B cell (primary cell): Measurements from ENCODE around the gene ADM5. TPM values are rescaled to one million over a fixed set of nuclear protein-coding genes. Genes with fewer than 3 reads are reported as not detected.

Experiments
- ATAC-seq: fragments of 200-7000 bp; cut with Tn5 transposase; one replicate; pipeline ENCODE4 v1.10.0; 2021; ENCODE audit warnings: low read depth, mild to moderate bottlenecking, moderate number of reproducible peaks, moderate library complexity
- CTCF ChIA-PET: fragments of 350-600 bp; sonication (Branson Sonifier 250); formaldehyde crosslinking; loops from one replicate; lab custom pipeline; 2021; ENCODE audit warnings: antibody characterized with exemption, inconsistent platforms; lab: Charles Lee
- POLR2A ChIA-PET: fragments of 350-600 bp; sonication (Branson Sonifier 250); formaldehyde crosslinking; loops from one replicate; lab custom pipeline; 2021; ENCODE audit warnings: antibody characterized with exemption; lab: Charles Lee
- DNase-seq: peaks from one replicate; pipeline ENCODE4 v3.0.0; 2013
- H2AFZ ChIP-seq: 2 replicates; pipeline ENCODE4 v1.6.1; 2012; ENCODE audit warnings: mild to moderate bottlenecking, low read depth, low read length; ENCODE audit not compliant: insufficient read depth, poor library complexity, severe bottlenecking
- H3K27ac ChIP-seq, 2 donors: 1 replicate in 1 of 2; 2 replicates in 1 of 2; pipeline ENCODE4 v1.5.1; 2012 to 2013; ENCODE audit warnings: low read length in 2 of 2, mild to moderate bottlenecking in 2 of 2, moderate library complexity in 1 of 2
- H3K27me3 ChIP-seq, 4 experiments: fragments of 200-600 bp in 1 of 4; sonication (generic) in 1 of 4; replicated peaks in 1 of 4; 1 replicate in 2 of 4; 2 replicates in 2 of 4; pipeline versions ENCODE4 v1.6.1 to v1.7.0; 2013 to 2016; ENCODE audit warnings: low read length in 3 of 4, mild to moderate bottlenecking in 2 of 4, mixed read lengths in 1 of 4, moderate library complexity in 1 of 4; ENCODE audit not compliant: insufficient read depth in 4 of 4, control insufficient read depth in 3 of 4; ENCODE audit errors: control extremely low read depth in 1 of 4
- H3K36me3 ChIP-seq, 2 experiments: replicated peaks in 1 of 2; 1 replicate in 1 of 2; 2 replicates in 1 of 2; pipeline versions ENCODE4 v1.6.1 to v1.7.1; 2013; ENCODE audit warnings: low read length in 1 of 2; ENCODE audit not compliant: insufficient read depth in 2 of 2, control insufficient read depth in 1 of 2; ENCODE audit errors: control extremely low read depth in 1 of 2, extremely low read depth in 1 of 2
- H3K4me1 ChIP-seq, 2 donors: fragments of 200-600 bp in 1 of 2; sonication (generic) in 1 of 2; 1 replicate in 1 of 2; 2 replicates in 1 of 2; pipeline versions ENCODE4 v1.5.1 to v1.6.1; 2013 to 2017; ENCODE audit warnings: low read length in 2 of 2; ENCODE audit not compliant: control insufficient read depth in 2 of 2, insufficient read depth in 2 of 2
- H3K4me2 ChIP-seq: replicated peaks from 2 replicates; pipeline ENCODE3; 2012; ENCODE audit warnings: mild to moderate bottlenecking, low read depth, low read length; ENCODE audit not compliant: poor library complexity, severe bottlenecking
- H3K4me3 ChIP-seq, 5 experiments: fragments of 200-600 bp in 1 of 5; sonication (generic) in 1 of 5; 1 replicate in 3 of 5; 2 replicates in 2 of 5; pipeline versions ENCODE4 v1.5.1 to v1.7.0; 2011 to 2016; ENCODE audit warnings: low read length in 4 of 5, mild to moderate bottlenecking in 4 of 5, low read depth in 2 of 5, control low read depth in 1 of 5, moderate library complexity in 1 of 5; ENCODE audit not compliant: insufficient read depth in 1 of 5; ENCODE audit errors: control extremely low read depth in 1 of 5, extremely low read depth in 1 of 5
- H3K79me2 ChIP-seq: fragments of 200-600 bp; sonication (generic); one replicate; pipeline ENCODE4 v1.6.0; 2016; ENCODE audit warnings: low read length; ENCODE audit not compliant: control insufficient read depth, insufficient read depth
- H3K9ac ChIP-seq: fragments of 200-600 bp; sonication (generic); 2 replicates; pipeline ENCODE4 v1.6.1; 2017; ENCODE audit warnings: mild to moderate bottlenecking, low read length, moderate library complexity
- H3K9me3 ChIP-seq, 3 donors: one replicate each; pipeline versions ENCODE4 v1.6.1 to v1.7.1; 2013; ENCODE audit warnings: low read length in 2 of 3; ENCODE audit not compliant: control insufficient read depth in 2 of 3, insufficient read depth in 1 of 3; ENCODE audit errors: control extremely low read depth in 1 of 3
- H4K20me1 ChIP-seq: 2 replicates; pipeline ENCODE4 v1.6.0; 2012; ENCODE audit warnings: mild to moderate bottlenecking, low read length; ENCODE audit not compliant: insufficient read depth, control insufficient read depth, poor library complexity, severe bottlenecking
- H3K27ac Mint-ChIP-seq: one replicate; pipeline ENCODE4 v1.8.0; 2021; ENCODE audit warnings: mixed read lengths
- H3K27me3 Mint-ChIP-seq: one replicate; pipeline ENCODE4 v1.8.0; 2021; ENCODE audit warnings: mixed read lengths
- H3K4me1 Mint-ChIP-seq: one replicate; pipeline ENCODE4 v1.8.0; 2021; ENCODE audit warnings: mixed read lengths
- H3K4me3 Mint-ChIP-seq: one replicate; pipeline ENCODE4 v1.8.0; 2021; ENCODE audit warnings: mixed read lengths
- H3K9me3 Mint-ChIP-seq: one replicate; pipeline ENCODE4 v1.8.0; 2022; ENCODE audit warnings: mixed read lengths; ENCODE audit not compliant: insufficient read depth
- EZH2 ChIP-seq: IDR thresholded peaks from 2 replicates; pipeline ENCODE4 v1.6.1; 2012; ENCODE audit warnings: borderline replicate concordance, low read depth, mild to moderate bottlenecking, moderate library complexity, low read length; ENCODE audit not compliant: insufficient read depth, poor library complexity, severe bottlenecking
- WGBS: methylation state at CpG from one replicate; pipeline ENCODE4 v1.1.5; 2013; ENCODE audit warnings: missing lambda C conversion rate; ENCODE audit not compliant: insufficient coverage; 5-methylcytosine and 5-hydroxymethylcytosine counted together
- intact Hi-C: fragments of 100-400 bp; cut with micrococcal nuclease; formaldehyde crosslinking; loops from one replicate; pipeline ENCODE4 v1.10.0; 2022
- polyA plus RNA-seq: library from polyadenylated mRNA; depleted of rRNA; stranded (reverse); fragments of >200 nt; gene quantifications from 2 replicates; pipeline ENCODE4 v1.2.3, GENCODE V29; 2012
- total RNA-seq, 2 donors: library from RNA; stranded (reverse); fragments of 120-200 nt in 1 of 2; gene quantifications; 1 replicate in 1 of 2; 2 replicates in 1 of 2; pipeline versions ENCODE4 v1.2.3 to v1.2.4, GENCODE V29; 2013 to 2022
- TF ChIP-seq, protein P1 (sequence below): fragments of 200-600 bp; IDR thresholded peaks from one replicate; pipeline ENCODE4 v1.8.0; 2022; ENCODE audit warnings: antibody characterized with exemption, mild to moderate bottlenecking

The ADM5 gene
- total and polyA plus RNA-seq, 2 donors (not counting 1 experiment from before 2014, with no cell fraction given) = 5.6 to 8.4 TPM

DNA sequence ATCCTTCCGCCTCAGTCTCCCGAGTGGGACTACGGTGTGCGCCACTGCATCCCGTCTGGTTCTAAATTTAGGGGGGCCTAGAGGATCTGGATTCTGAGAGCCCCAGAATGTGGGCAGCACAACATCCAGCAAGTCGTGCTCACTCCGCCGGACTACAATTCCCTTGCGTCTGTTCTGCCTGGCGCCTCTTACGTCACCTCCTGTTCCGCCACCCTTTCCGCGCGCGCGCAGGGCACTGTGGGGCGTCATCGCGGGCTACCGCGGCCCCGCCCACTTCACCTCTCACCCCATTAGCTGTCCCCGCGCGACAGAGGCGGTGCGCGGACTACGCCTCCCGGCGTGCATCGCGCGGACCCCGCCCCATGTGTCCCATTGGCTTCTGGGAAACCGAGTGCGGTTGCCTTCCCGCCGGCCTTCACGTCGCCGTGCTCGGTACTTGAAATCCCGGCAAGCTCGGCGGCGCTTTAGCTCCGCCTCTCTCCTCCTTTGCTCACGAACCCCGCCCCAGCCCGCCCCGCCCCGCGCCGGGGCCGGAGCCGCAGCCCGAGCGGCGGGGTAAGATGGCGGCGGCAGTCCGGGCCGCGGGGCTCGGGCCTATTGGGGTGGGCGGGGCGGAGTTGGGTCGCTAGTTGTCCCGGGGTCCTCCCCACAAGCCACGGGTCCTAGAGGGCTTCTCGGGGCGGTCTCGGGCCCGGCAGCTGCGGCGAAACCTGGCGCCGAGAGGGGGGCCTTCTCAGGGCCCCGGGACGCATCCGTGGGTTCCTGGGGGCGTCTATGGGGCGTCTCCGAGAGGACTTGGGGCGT, 47.5 kb upstream of the ADM5 start, which contains the start of gene SCAF1:
SCAF1 (plus strand) TSS at position 522 of the 804 bp plus-strand sequence. CDS start 2,818 bp downstream, outside the sequence.
- intact Hi-C loops = loop anchor here (1.0 to 2.0 kb wide), 6 partner anchors 146 to 1277 kb away; partner anchors contain the start of genes AKT1S1, ALDH16A1, PNKP and RPS11
- ChIA-PET CTCF (interaction anchor here (0.9 to 2.3 kb wide), 4 partner anchors 23 to 71 kb away, joined by 3 to 9 read pairs (median 6); partner anchors contain the start of gene IRF3), POLR2A (interaction anchor here (0.5 to 3.4 kb wide), 13 partner anchors 22 to 288 kb away, joined by 3 to 53 read pairs (median 5); partner anchors contain the start of genes ATF5, NOSIP, NUP62 and PRMT1)
- TF ChIP-seq, protein P1, sequence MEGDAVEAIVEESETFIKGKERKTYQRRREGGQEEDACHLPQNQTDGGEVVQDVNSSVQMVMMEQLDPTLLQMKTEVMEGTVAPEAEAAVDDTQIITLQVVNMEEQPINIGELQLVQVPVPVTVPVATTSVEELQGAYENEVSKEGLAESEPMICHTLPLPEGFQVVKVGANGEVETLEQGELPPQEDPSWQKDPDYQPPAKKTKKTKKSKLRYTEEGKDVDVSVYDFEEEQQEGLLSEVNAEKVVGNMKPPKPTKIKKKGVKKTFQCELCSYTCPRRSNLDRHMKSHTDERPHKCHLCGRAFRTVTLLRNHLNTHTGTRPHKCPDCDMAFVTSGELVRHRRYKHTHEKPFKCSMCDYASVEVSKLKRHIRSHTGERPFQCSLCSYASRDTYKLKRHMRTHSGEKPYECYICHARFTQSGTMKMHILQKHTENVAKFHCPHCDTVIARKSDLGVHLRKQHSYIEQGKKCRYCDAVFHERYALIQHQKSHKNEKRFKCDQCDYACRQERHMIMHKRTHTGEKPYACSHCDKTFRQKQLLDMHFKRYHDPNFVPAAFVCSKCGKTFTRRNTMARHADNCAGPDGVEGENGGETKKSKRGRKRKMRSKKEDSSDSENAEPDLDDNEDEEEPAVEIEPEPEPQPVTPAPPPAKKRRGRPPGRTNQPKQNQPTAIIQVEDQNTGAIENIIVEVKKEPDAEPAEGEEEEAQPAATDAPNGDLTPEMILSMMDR = no peak
- no peak for TF ChIP-seq EZH2
- H2AFZ ChIP-seq = peak within 1 kb of the TSS; percentile 81
- Mint-ChIP-seq H3K27me3 (no peaks in the 10 kb centered on the region), H3K4me1 (peaks cover 53% of the 10 kb centered on the region), H3K4me3 (peak within 1 kb of the TSS; percentile 96), H3K27ac (peak within 1 kb of the TSS; percentile 95), H3K9me3 (no peaks in the 10 kb centered on the region)
- peak; percentile 100 for DNase-seq
- no peaks in the 10 kb centered on the region for H3K27me3 ChIP-seq
- H3K4me3 ChIP-seq = peak within 1 kb of the TSS; percentile 64 to 97 (median 90)
- no peaks in the 10 kb centered on the region for H3K9me3 ChIP-seq
- peaks cover 0 to 20% of the 10 kb centered on the region in 2 experiments for H3K36me3 ChIP-seq
- H4K20me1 ChIP-seq = peaks cover 23% of the 10 kb centered on the region
- H3K27ac ChIP-seq = peak within 1 kb of the TSS; percentile 91 to 96
- peak within 1 kb of the TSS; percentile 98 for H3K4me2 ChIP-seq
- peak; percentile 63 for ATAC-seq
- H3K4me1 ChIP-seq = peaks cover 37 to 55% of the 10 kb centered on the region in 2 donors
- WGBS = under 1% methylated on average over 86 of the region's 87 CpGs
- H3K9ac ChIP-seq = peak within 1 kb of the TSS; percentile 87
- H3K79me2 ChIP-seq = peaks cover 60% of the 10 kb centered on the region
